Measurements from ENCODE around the gene GDPD4.
"Not testable (repeated sequence)": the region's sequence is repeated elsewhere in the genome, so short reads cannot be mapped to it uniquely, and the experiment has no call there.

The GDPD4 gene

GRCh38 chr11:77301510-77301909, at the start of gene GDPD4:
TSS of gene GDPD4 (minus strand) at chr11:77301686. CDS start at chr11:77285137, 16,549 bp downstream.
- in situ Hi-C loops (cut with MboI; ENCODE audit: low sequenced_read_pairs): no loop called here

GRCh38 chr11:77347948-77348347, 46.5 kb upstream of the GDPD4 start:
- in situ Hi-C loops (cut with MboI; ENCODE audit: low sequenced_read_pairs): no loop called here

- in situ Hi-C loops (cut with MboI; ENCODE audit: low sequenced_read_pairs): no loop called here
These were observed 45.6 kb upstream of the GDPD4 start for GRCh38 chr11:77346906-77347603.

GRCh38 chr11:77345621-77346020, 44.1 kb upstream of the GDPD4 start:
- in situ Hi-C loops (cut with MboI; ENCODE audit: low sequenced_read_pairs): no loop called here

DNA sequence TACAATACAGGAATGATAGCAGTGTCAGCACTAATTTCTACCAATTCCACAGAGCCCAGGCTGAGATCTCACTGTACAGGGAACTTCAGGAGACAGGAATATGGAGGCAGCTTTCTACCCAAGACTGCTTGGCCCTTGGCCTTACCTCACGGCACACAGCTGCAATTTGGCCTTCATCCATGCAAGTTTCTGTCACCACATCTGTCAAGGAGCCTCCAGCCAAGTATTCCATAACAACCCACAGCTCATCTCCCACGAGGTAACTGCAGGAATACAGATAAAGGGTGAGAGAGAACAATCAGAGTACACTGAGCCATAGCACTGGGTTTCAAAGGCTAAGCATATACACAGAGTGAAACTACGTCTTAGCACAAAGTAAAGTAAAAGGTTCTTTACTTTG, 39.0 kb upstream of the GDPD4 start:
- in situ Hi-C loops (cut with MboI; ENCODE audit: low sequenced_read_pairs): no loop called here

GRCh38 chr11:77332259-77332658, 30.8 kb upstream of the GDPD4 start:
- in situ Hi-C loops (cut with MboI; ENCODE audit: low sequenced_read_pairs): no loop called here

DNA sequence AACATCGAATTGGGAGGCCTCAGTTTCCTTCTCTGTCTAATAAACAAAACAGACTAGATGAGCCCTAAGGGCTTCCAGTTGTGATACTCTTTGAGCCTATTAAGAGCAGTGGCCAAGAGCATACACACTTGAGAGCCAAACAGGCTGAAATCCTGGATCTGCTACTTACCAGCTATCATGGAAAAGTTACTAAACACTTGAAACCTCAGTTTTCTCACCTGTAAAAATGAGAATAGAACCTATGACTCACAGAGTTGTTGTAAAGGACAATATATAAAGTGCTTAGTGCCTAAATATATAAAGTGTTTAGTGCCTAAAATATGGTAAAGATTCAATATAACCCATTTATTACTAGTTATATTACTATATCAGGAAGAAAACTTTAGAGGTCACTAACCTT, 23.7 kb upstream of the GDPD4 start:
- in situ Hi-C loops (cut with MboI; ENCODE audit: low sequenced_read_pairs): no loop called here

DNA sequence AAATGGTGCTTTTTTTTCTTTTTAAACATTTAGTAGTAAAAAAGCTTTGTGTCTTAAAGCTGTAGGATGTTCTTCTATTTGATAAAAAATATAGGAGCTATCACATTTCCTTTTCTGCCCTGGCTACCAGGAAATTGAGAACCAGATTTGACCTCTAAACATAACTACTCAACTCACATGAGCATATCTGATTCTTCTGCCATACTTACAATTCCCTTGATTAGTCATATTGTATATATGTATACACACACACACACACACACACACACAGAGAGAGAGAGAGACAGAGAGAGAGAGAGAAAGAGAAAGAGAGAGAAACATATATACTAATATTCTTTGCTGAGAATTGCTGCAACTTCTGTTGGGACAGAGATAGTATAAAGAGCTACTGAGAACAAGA, 23.0 kb upstream of the GDPD4 start:
- in situ Hi-C loops (cut with MboI; ENCODE audit: low sequenced_read_pairs): no loop called here

- in situ Hi-C loops (cut with MboI; ENCODE audit: low sequenced_read_pairs): no loop called here
These were observed 21.6 kb upstream of the GDPD4 start for GRCh38 chr11:77322926-77323590.

- in situ Hi-C loops (cut with MboI; ENCODE audit: low sequenced_read_pairs): no loop called here
These were observed 21.0 kb upstream of the GDPD4 start for GRCh38 chr11:77322506-77322905.

GRCh38 chr11:77320351-77320750, 18.9 kb upstream of the GDPD4 start:
- in situ Hi-C loops (cut with MboI; ENCODE audit: low sequenced_read_pairs): no loop called here

DNA sequence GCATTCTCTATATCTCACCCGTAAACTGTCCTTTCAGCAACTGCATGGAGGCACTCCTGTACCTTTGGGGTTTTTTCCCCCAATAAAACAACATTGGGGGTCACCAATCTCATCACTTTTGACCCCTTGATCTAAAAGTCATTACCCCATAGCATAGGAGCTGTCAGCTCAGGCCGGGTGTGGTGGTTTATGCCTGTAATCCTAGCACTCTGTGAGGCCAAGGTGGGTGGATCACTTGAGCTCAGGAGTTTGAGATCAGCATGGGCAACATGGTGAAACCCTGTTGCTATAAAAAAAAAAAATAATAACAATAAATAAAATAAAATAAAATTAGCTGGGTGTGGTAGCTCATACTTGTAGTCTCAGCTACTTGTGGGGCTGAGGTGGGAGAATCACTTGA, 17.1 kb upstream of the GDPD4 start:
- in situ Hi-C loops (cut with MboI; ENCODE audit: low sequenced_read_pairs): no loop called here

DNA sequence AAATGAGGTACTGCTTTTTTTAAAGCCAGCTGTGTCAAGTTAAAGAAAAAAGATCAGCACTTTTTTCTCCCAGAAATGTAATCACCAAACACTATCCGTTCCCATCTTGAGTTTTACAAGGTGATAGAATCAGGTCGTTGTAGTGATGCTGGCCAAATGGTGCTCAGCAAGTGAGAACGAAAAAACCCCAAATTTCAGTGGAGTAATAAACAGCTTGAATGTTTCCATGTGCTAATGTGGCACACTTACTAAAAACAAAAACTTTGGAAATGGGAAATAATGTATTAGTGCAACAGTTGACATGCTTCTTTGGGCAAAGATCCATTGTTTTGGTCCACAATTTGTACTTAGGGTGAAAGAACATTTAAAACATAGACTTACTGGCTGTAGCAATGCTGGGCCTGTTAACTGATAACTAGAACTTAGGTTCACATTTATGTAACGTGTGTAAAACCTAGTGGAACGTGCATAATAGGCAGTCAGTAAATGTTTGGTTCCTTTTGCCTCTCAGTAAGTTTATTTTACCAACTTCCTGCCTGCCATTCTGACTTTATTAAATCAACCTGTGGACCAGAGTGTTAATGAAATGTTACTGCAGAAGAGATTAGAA, 15.4 kb upstream of the GDPD4 start:
- in situ Hi-C loops (cut with MboI; ENCODE audit: low sequenced_read_pairs): no loop called here

DNA sequence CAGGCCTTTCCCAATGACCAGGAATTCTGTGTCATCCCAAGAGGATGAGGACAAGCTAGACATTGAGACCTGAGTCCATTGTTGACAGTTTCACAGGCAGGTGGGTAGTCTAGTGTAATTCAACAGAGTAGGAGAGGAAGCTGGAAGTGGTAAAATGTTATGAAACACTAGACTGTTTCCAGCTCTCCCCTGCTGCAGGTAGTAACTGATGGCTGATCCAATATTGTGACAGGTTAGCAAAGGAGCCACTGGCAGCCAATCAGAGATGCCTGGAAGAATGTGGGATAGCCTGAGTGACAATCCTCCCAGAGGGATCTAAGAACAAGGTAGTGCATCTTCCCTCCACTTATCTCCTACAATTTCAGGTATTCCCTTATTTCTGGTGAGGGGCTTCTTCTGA, 10.6 kb upstream of the GDPD4 start:
- in situ Hi-C loops (cut with MboI; ENCODE audit: low sequenced_read_pairs): no loop called here

DNA sequence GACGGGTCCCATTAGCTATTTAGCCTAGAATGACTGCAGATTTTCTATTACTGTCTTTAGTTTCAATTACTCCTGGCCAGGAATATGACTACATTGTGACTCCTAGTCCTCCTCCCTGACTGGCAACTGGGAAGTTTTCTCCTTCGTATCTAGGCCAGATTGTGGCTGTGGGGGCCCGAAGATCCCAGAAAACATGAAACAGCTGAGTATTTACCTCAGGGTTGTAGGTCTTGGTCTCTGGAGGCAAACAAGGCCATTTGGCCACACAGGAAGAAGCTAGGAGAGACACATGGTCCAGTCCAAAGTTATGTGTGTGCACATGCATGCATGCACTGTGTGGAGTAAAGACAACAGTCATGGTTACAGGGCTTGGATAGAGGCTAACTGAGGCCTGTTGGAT, 10.2 kb upstream of the GDPD4 start:
- in situ Hi-C loops (cut with MboI; ENCODE audit: low sequenced_read_pairs): no loop called here

DNA sequence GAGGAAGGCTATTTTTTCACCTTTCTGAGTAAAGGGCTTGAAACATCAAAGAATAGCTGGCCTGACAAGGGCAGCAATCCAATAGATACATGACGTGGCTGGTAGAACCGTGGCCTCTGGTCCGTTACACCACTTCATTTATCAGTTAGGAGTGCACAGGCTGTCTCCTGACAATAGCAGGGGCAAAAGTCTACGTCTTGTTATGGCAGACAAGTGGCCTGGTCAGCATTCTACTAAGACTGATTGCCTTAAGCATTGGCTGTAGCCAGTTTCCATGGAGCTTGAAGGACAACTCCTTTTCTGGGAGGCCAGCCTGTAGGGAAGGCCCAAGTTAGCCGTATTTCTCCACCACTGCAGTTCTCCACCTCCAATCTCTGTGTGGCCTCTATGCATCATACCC, 9.2 kb upstream of the GDPD4 start:
- in situ Hi-C loops (cut with MboI; ENCODE audit: low sequenced_read_pairs): no loop called here

DNA sequence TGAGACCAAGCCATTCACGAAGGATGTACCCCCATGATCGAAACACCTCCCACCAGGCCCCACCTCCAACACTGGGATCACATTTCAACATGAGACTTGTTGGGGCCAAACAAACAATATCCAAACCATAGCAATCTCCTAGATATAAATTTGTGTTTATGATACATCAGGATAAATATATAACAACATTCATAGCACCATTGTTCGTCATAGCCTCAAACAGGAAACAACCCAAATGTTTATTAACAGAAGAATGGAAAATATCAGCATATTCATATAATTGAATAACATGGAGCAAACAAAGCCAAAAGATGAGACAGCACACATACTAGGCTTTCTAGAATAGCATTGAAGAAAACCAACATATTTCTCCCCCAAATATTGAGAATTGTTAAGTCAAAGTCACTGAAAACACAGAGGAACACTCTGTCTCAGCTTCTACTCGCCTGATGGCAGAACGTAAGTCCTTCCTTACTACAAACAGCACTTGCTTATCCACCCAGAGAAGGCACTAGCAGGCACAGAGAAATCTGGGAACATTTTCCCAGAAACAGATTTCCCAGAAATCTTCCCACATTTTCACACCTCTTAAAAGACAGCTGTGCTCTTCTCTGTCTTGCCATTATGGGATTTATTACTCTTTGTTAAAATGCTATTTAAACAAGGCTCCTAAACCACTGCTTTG, 8.1 kb upstream of the GDPD4 start:
- in situ Hi-C loops (cut with MboI; ENCODE audit: low sequenced_read_pairs): no loop called here

- in situ Hi-C loops (cut with MboI; ENCODE audit: low sequenced_read_pairs): no loop called here
These were observed 7.4 kb upstream of the GDPD4 start for GRCh38 chr11:77308838-77309237.

- in situ Hi-C loops (cut with MboI; ENCODE audit: low sequenced_read_pairs): no loop called here
These were observed 1.8 kb upstream of the GDPD4 start for GRCh38 chr11:77303328-77303727.

- in situ Hi-C loops (cut with MboI; ENCODE audit: low sequenced_read_pairs): no loop called here
These were observed 1.3 kb upstream of the GDPD4 start for GRCh38 chr11:77302752-77303151.

DNA sequence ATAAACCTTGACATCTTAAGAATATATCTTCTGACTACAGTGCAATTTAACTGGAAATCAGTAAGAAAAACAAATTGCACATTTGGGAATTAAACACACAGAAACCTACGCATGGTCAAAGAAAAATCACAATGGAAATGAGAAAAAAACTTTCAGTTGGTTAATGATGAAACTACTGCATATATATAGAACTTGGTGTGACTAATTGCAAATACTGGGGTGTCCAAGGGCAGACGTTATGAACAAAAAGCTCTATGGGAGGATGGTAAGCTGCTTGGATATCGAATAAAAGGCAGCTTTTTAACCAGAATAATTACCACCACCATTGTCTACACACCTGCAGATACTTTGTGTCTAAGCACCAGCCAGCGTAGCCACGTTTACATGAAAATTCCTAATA, 791 bp downstream of the GDPD4 start:
- in situ Hi-C loops (cut with MboI; ENCODE audit: low sequenced_read_pairs): no loop called here

- in situ Hi-C loops (cut with MboI; ENCODE audit: low sequenced_read_pairs): not testable (repeated sequence)
These were observed 1.5 kb downstream of the GDPD4 start for GRCh38 chr11:77300028-77300427.
